Transverse colon (tissue), 4 donors: ENCODE data around the gene MZB1.

Source experiments
- CTCF ChIP-seq, 5 experiments: fragments of 200-600 bp in 3 of 5; fragments of 450-650 bp in 2 of 5; sonication (generic) in 3 of 5; IDR thresholded peaks; 1 replicate in 2 of 5; 2 replicates in 3 of 5; pipeline ENCODE4 v1.5.1; 2016 to 2017; ENCODE audit warnings: antibody characterized with exemption in 5 of 5, inconsistent platforms in 3 of 5, mild to moderate bottlenecking in 2 of 5, moderate library complexity in 1 of 5
- EP300 ChIP-seq: sonication (generic); formaldehyde crosslinking; IDR thresholded peaks from one replicate; pipeline ENCODE4 v1.6.1; 2017; ENCODE audit warnings: antibody characterized with exemption, low read depth
- POLR2A ChIP-seq: fragments of 450-650 bp; IDR thresholded peaks from one replicate; pipeline ENCODE4 v1.6.1; 2016; ENCODE audit warnings: antibody characterized with exemption, mild to moderate bottlenecking, moderate library complexity
- POLR2AphosphoS5 ChIP-seq, 3 donors: sonication (generic); formaldehyde crosslinking; IDR thresholded peaks; one replicate each; pipeline ENCODE4 v1.6.1; 2016; ENCODE audit warnings: antibody characterized with exemption in 3 of 3

- TF ChIP-seq CTCF (IDR thresholded peaks at IDR 0.05): no peak
- TF ChIP-seq POLR2A: no peak
- no peak for TF ChIP-seq EP300
- TF ChIP-seq POLR2AphosphoS5 (IDR thresholded peaks at IDR 0.05): no peak
These were observed 18.0 kb downstream of the MZB1 start for GRCh38 chr5:139371482-139372435.
